IMR-90 (cell line): Measurements from ENCODE around the gene ACTG2. TPM values are rescaled to one million over a fixed set of nuclear protein-coding genes. Genes with fewer than 3 reads are reported as not detected.

Experiments used
- ATAC-seq: fragments of 200-7000 bp; cut with Tn5 transposase; 2 replicates; pipeline ENCODE4 v1.9.1; 2020; ENCODE audit warnings: low read depth, mild to moderate bottlenecking, moderate library complexity
- BruUV-seq: library from RNA; stranded (reverse); fragments of 400-500 nt; replicated peaks from 2 replicates; lab custom pipeline; 2021; lab: Mats Ljungman, UMichigan
- CTCF ChIA-PET: fragments of 300-600 bp; formaldehyde crosslinking; extraction: SDS; loops from one replicate; lab custom pipeline; 2021; ENCODE audit warnings: antibody characterized with exemption; lab: Yijun Ruan, JAX
- POLR2A ChIA-PET: fragments of 300-600 bp; sonication (Branson Sonifier 250); formaldehyde crosslinking; loops from one replicate; lab custom pipeline; 2022; ENCODE audit warnings: antibody characterized with exemption; ENCODE audit not compliant: unreplicated experiment; lab: Charles Lee
- DNase-seq: peaks from one replicate; pipeline ENCODE4 v3.0.0; 2013
- H2AFZ ChIP-seq: replicated peaks from 2 replicates; pipeline ENCODE3; 2013; ENCODE audit warnings: low read length, mild to moderate bottlenecking; ENCODE audit not compliant: poor library complexity
- H2AK5ac ChIP-seq: 2 replicates; pipeline ENCODE4 v1.6.1; 2013; ENCODE audit warnings: low read depth, low read length, inconsistent platforms
- H2AK9ac ChIP-seq: replicated peaks from 2 replicates; pipeline ENCODE3; 2013; ENCODE audit warnings: mild to moderate bottlenecking, low read depth, low read length, moderate library complexity; ENCODE audit not compliant: poor library complexity
- H2BK120ac ChIP-seq: 2 replicates; pipeline ENCODE4 v1.6.1; 2013; ENCODE audit warnings: low read depth, low read length, inconsistent platforms
- H2BK15ac ChIP-seq: 3 replicates; pipeline ENCODE4 v1.6.1; 2013; ENCODE audit warnings: low read depth, low read length, inconsistent platforms
- H2BK20ac ChIP-seq: 2 replicates; pipeline ENCODE4 v1.6.1; 2013; ENCODE audit warnings: low read depth, mild to moderate bottlenecking, inconsistent platforms, low read length, moderate library complexity
- H2BK5ac ChIP-seq: 2 replicates; pipeline ENCODE4 v1.6.1; 2013; ENCODE audit warnings: mild to moderate bottlenecking, low read depth, low read length, inconsistent platforms; ENCODE audit not compliant: poor library complexity, severe bottlenecking
- H3K14ac ChIP-seq: replicated peaks from 2 replicates; pipeline ENCODE4 v1.6.1; 2013; ENCODE audit warnings: low read depth, low read length, inconsistent platforms
- H3K18ac ChIP-seq: 2 replicates; pipeline ENCODE4 v1.6.1; 2013; ENCODE audit warnings: low read depth, low read length, control low read depth
- H3K23ac ChIP-seq: 2 replicates; pipeline ENCODE4 v1.6.1; 2013; ENCODE audit warnings: low read depth, low read length, inconsistent platforms
- H3K27ac ChIP-seq: 2 replicates; pipeline ENCODE4 v1.5.1; 2013; ENCODE audit warnings: mild to moderate bottlenecking, control low read depth, low read length; ENCODE audit not compliant: insufficient read depth
- H3K27me3 ChIP-seq: 2 replicates; pipeline ENCODE4 v1.6.1; 2013; ENCODE audit warnings: low read length; ENCODE audit not compliant: control insufficient read depth, insufficient read depth
- H3K36me3 ChIP-seq: 2 replicates; pipeline ENCODE4 v1.6.1; 2013; ENCODE audit warnings: low read length, mixed read lengths; ENCODE audit not compliant: control insufficient read depth, insufficient read depth
- H3K4ac ChIP-seq: 2 replicates; pipeline ENCODE4 v1.6.1; 2013; ENCODE audit warnings: low read depth, low read length, inconsistent platforms
- H3K4me1 ChIP-seq: 2 replicates; pipeline ENCODE4 v1.6.1; 2013; ENCODE audit warnings: low read length, mixed read lengths; ENCODE audit not compliant: control insufficient read depth, insufficient read depth
- H3K4me2 ChIP-seq: 2 replicates; pipeline ENCODE4 v1.6.1; 2013; ENCODE audit warnings: low read depth, mild to moderate bottlenecking, control low read depth, low read length, moderate library complexity
- H3K4me3 ChIP-seq: 2 replicates; pipeline ENCODE4 v1.5.1; 2013; ENCODE audit warnings: low read depth, mild to moderate bottlenecking, control low read depth, low read length, moderate library complexity; ENCODE audit not compliant: insufficient read depth
- H3K56ac ChIP-seq: 2 replicates; pipeline ENCODE4 v1.6.1; 2013; ENCODE audit warnings: low read length, inconsistent platforms; ENCODE audit not compliant: insufficient read depth; ENCODE audit errors: extremely low read depth
- H3K79me1 ChIP-seq, 2 experiments: 2 replicates each; pipeline ENCODE4 v1.6.1; 2013; ENCODE audit warnings: low read length in 2 of 2, inconsistent platforms in 1 of 2, low read depth in 1 of 2
- H3K9ac ChIP-seq: 2 replicates; pipeline ENCODE4 v1.6.1; 2013; ENCODE audit warnings: low read depth, low read length, control low read depth
- H3K9me1 ChIP-seq: 2 replicates; pipeline ENCODE4 v1.6.1; 2013; ENCODE audit warnings: low read length, inconsistent platforms; ENCODE audit not compliant: insufficient read depth
- H3K9me3 ChIP-seq: 2 replicates; pipeline ENCODE4 v1.6.1; 2013; ENCODE audit warnings: low read length; ENCODE audit not compliant: control insufficient read depth, insufficient read depth
- H4K20me1 ChIP-seq: 2 replicates; pipeline ENCODE4 v1.6.1; 2013; ENCODE audit warnings: low read length, inconsistent platforms; ENCODE audit not compliant: insufficient read depth
- H4K5ac ChIP-seq: 2 replicates; pipeline ENCODE4 v1.6.1; 2013; ENCODE audit warnings: mild to moderate bottlenecking, low read depth, low read length, control low read depth
- H4K8ac ChIP-seq, 2 experiments: 2 replicates each; pipeline ENCODE4 v1.6.1; 2013; ENCODE audit warnings: low read depth in 2 of 2, low read length in 2 of 2, control low read depth in 1 of 2, inconsistent platforms in 1 of 2
- H4K91ac ChIP-seq: 2 replicates; pipeline ENCODE4 v1.6.1; 2013; ENCODE audit warnings: low read depth, low read length, inconsistent platforms; ENCODE audit not compliant: insufficient read depth
- BHLHE40 ChIP-seq: fragments of 150-350 bp; IDR thresholded peaks from 2 replicates; pipeline ENCODE4 v1.6.1; 2016; ENCODE audit warnings: mild to moderate bottlenecking, low read depth, low read length
- CEBPB ChIP-seq: IDR thresholded peaks from 2 replicates; pipeline ENCODE4 v1.6.1; 2012; ENCODE audit warnings: low read depth, low read length, improper control_type of control experiment
- CHD1 ChIP-seq: IDR thresholded peaks from 2 replicates; pipeline ENCODE4 v1.6.1; 2012; ENCODE audit warnings: low read depth, low read length, improper control_type of control experiment
- CTCF ChIP-seq: conservative IDR thresholded peaks from 2 replicates; pipeline ENCODE4 v1.5.1; 2012; ENCODE audit warnings: mild to moderate bottlenecking, low read depth, low read length, improper control_type of control experiment
- ELK1 ChIP-seq: fragments of 150-350 bp; IDR thresholded peaks from 2 replicates; pipeline ENCODE4 v1.6.1; 2016; ENCODE audit warnings: low read depth, mild to moderate bottlenecking, low read length, moderate library complexity, borderline replicate concordance
- FOS ChIP-seq: fragments of 150-350 bp; IDR thresholded peaks from 2 replicates; pipeline ENCODE4 v1.6.1; 2016; ENCODE audit warnings: low read depth, low read length
- MAFK ChIP-seq: IDR thresholded peaks from 2 replicates; pipeline ENCODE4 v1.6.1; 2012; ENCODE audit warnings: low read depth, low read length, improper control_type of control experiment
- MAZ ChIP-seq: IDR thresholded peaks from 2 replicates; pipeline ENCODE4 v1.6.1; 2012; ENCODE audit warnings: low read depth, mild to moderate bottlenecking, low read length, improper control_type of control experiment, moderate library complexity, borderline replicate concordance
- MXI1 ChIP-seq: IDR thresholded peaks from 2 replicates; pipeline ENCODE4 v1.6.1; 2012; ENCODE audit warnings: low read depth, mild to moderate bottlenecking, low read length, moderate library complexity, borderline replicate concordance
- NFE2L2 ChIP-seq: fragments of 150-350 bp; IDR thresholded peaks from 2 replicates; pipeline ENCODE4 v1.6.1; 2016; ENCODE audit warnings: low read depth, mild to moderate bottlenecking, low read length
- POLR2A ChIP-seq: IDR thresholded peaks from 2 replicates; pipeline ENCODE4 v1.6.1; 2012; ENCODE audit warnings: mild to moderate bottlenecking, low read depth, low read length
- RAD21 ChIP-seq: IDR thresholded peaks from 2 replicates; pipeline ENCODE4 v1.6.1; 2012; ENCODE audit warnings: low read length, improper control_type of control experiment
- RCOR1 ChIP-seq: IDR thresholded peaks from 2 replicates; pipeline ENCODE4 v1.6.1; 2012; ENCODE audit warnings: mild to moderate bottlenecking, low read length, improper control_type of control experiment; ENCODE audit not compliant: insufficient replicate concordance
- RFX5 ChIP-seq: IDR thresholded peaks from 2 replicates; pipeline ENCODE4 v1.8.0; 2012; ENCODE audit warnings: low read depth, mild to moderate bottlenecking, low read length, moderate library complexity
- SMC3 ChIP-seq: fragments of 150-350 bp; IDR thresholded peaks from 2 replicates; pipeline ENCODE4 v1.6.1; 2016; ENCODE audit warnings: low read depth, mild to moderate bottlenecking, antibody characterized with exemption, low read length, moderate library complexity
- WGBS, 2 experiments: methylation state at CpG; one replicate each; pipeline versions ENCODE4 v1.1.5 to v1.1.7; 2013; ENCODE audit warnings: missing lambda C conversion rate in 2 of 2; ENCODE audit not compliant: insufficient read length in 1 of 2; ENCODE audit errors: extremely low coverage in 2 of 2; 5-methylcytosine and 5-hydroxymethylcytosine counted together
- dilution Hi-C: fragments of 300-500 bp; cut with HindIII; formaldehyde crosslinking; loops from one replicate; pipeline ENCODE4 v1.14.3; 2018; ENCODE audit warnings: low sequenced_read_pairs; ENCODE audit not compliant: unreplicated experiment
- in situ Hi-C: fragments of 300-500 bp; cut with MboI; formaldehyde crosslinking; loops from 3 replicates; pipeline ENCODE4 v1.14.3; 2019; ENCODE audit warnings: low sequenced_read_pairs, inconsistent platforms, mixed read lengths
- intact Hi-C: fragments of 100-400 bp; cut with micrococcal nuclease; formaldehyde crosslinking; loops from 2 replicates; pipeline ENCODE4 v1.10.0; 2022
- polyA plus RNA-seq, 3 experiments: library from polyadenylated mRNA; depleted of rRNA; stranded (reverse); fragments of >200 nt; gene quantifications; 2 replicates each; pipeline ENCODE4 v1.2.3, GENCODE V29; 2012; ENCODE audit warnings: low replicate concordance in 1 of 3
- total RNA-seq: library from RNA; depleted of rRNA; stranded (reverse); fragments of >200 nt; gene quantifications from 2 replicates; pipeline ENCODE4 v1.2.3, GENCODE V29; 2012
- TF ChIP-seq, protein P1 (sequence below): fragments of 150-350 bp; IDR thresholded peaks from 2 replicates; pipeline ENCODE4 v1.6.1; 2017; ENCODE audit warnings: mild to moderate bottlenecking, antibody characterized with exemption, low read length, low read depth

ACTG2 gene
- total and polyA plus RNA-seq, 2 of the 4 experiments (the other 2 are of a cell fraction): 523 to 899 TPM

- Histone ChIP-seq H3K56ac (no peak overlapping the region), H3K9me3 (no peaks in the 10 kb centered on the region), H4K5ac (no peak overlapping the region), H2AFZ (no peak overlapping the region), H2BK5ac (no peak overlapping the region), H3K14ac (no peak overlapping the region), H3K23ac (no peak overlapping the region), H3K4me2 (no peak overlapping the region), H2AK5ac (no peak overlapping the region), H3K4me3 (no peak overlapping the region), H3K36me3 (peaks cover 41% of the 10 kb centered on the region), H2BK120ac (no peak overlapping the region), H3K4ac (no peak overlapping the region), H3K4me1 (peaks cover 2% of the 10 kb centered on the region; the same call in 1 of the 2 replicates), H3K9me1 (peaks cover 7% of the 10 kb centered on the region; the same call in 1 of the 2 replicates), H2BK20ac (no peak overlapping the region), H3K18ac (no peak overlapping the region), H2AK9ac (no peak overlapping the region), H3K9ac (no peak overlapping the region), H2BK15ac (no peak overlapping the region), H3K27me3 (no peaks in the 10 kb centered on the region), H4K20me1 (peaks cover 16% of the 10 kb centered on the region), H4K91ac (no peak overlapping the region), H4K8ac (no peak overlapping the region), H3K79me1 (peaks cover 14 to 48% of the 10 kb centered on the region in 2 experiments), H3K27ac (no peak overlapping the region)
- intact Hi-C loops (no loop called here), in situ Hi-C loops (no loop called here), dilution Hi-C loops (no loop called here)
- DNase-seq (no peak), ATAC-seq (no peak)
- 100% methylated on average over 1 of the region's 5 CpGs; no CpG with 5 or more reads in 1 of the 2 experiments for WGBS, 2 experiments
- ChIA-PET CTCF (no interaction called here), POLR2A (no interaction called here)
- BruUV-seq: no TSS peak
- TF ChIP-seq RCOR1: no peak
- no peak for TF ChIP-seq MAFK
- TF ChIP-seq CTCF: no peak
- no peak for TF ChIP-seq ELK1
- no peak for TF ChIP-seq BHLHE40
- TF ChIP-seq RFX5: no peak
- TF ChIP-seq RAD21: no peak
- no peak for TF ChIP-seq FOS
- no peak for TF ChIP-seq SMC3
- TF ChIP-seq, protein P1, sequence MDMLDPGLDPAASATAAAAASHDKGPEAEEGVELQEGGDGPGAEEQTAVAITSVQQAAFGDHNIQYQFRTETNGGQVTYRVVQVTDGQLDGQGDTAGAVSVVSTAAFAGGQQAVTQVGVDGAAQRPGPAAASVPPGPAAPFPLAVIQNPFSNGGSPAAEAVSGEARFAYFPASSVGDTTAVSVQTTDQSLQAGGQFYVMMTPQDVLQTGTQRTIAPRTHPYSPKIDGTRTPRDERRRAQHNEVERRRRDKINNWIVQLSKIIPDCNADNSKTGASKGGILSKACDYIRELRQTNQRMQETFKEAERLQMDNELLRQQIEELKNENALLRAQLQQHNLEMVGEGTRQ: no peak
- no peak for TF ChIP-seq MXI1
- TF ChIP-seq MAZ: no peak
- no peak for TF ChIP-seq CHD1
- TF ChIP-seq POLR2A: no peak
- TF ChIP-seq NFE2L2: no peak
- TF ChIP-seq CEBPB: no peak
Measured at GRCh38 chr2:73956218-73956865, 63.5 kb downstream of the ACTG2 start.
